Cerebellar nuclear complex (tissue), 1 donor: Measurements from ENCODE around the gene FBXL17.

Experiments
- DNase-seq, 2 experiments: peaks; one replicate each; lab custom pipeline; 2025; lab: John Stamatoyannopoulos, UW

The FBXL17 gene

GRCh38 chr5:108373426-108373825 lies 8.5 kb downstream of the FBXL17 start:
- no peak for DNase-seq

GRCh38 chr5:108372369-108372768 lies 9.5 kb downstream of the FBXL17 start:
- no peak for DNase-seq

GRCh38 chr5:108371263-108371662 lies 10.6 kb downstream of the FBXL17 start:
- no peak for DNase-seq

GRCh38 chr5:108369167-108369566 lies 12.7 kb downstream of the FBXL17 start:
- no peak for DNase-seq

GRCh38 chr5:108367679-108368334 lies 14.1 kb downstream of the FBXL17 start:
- DNase-seq = no peak

- no peak for DNase-seq
Measured at GRCh38 chr5:108366500-108366899, 15.4 kb downstream of the FBXL17 start.

- no peak for DNase-seq
Measured at GRCh38 chr5:108361771-108362170, 20.1 kb downstream of the FBXL17 start.

- no peak for DNase-seq
Measured at GRCh38 chr5:108361239-108361638, 20.7 kb downstream of the FBXL17 start.

- no peak for DNase-seq
Measured at GRCh38 chr5:108360280-108360679, 21.6 kb downstream of the FBXL17 start.

GRCh38 chr5:108356286-108356685 lies 25.6 kb downstream of the FBXL17 start:
- DNase-seq = no peak

GRCh38 chr5:108353087-108353486 lies 28.8 kb downstream of the FBXL17 start:
- DNase-seq = no peak

- DNase-seq = no peak
Measured at GRCh38 chr5:108345541-108346171, 36.2 kb downstream of the FBXL17 start.

GRCh38 chr5:108344103-108344822 lies 37.6 kb downstream of the FBXL17 start:
- no peak for DNase-seq

GRCh38 chr5:108341866-108342265 lies 40.0 kb downstream of the FBXL17 start:
- no peak for DNase-seq

GRCh38 chr5:108340131-108340530 lies 41.8 kb downstream of the FBXL17 start:
- DNase-seq = no peak

GRCh38 chr5:108339220-108339619 lies 42.7 kb downstream of the FBXL17 start:
- DNase-seq = no peak

- DNase-seq = no peak
Measured at GRCh38 chr5:108334225-108334624, 47.7 kb downstream of the FBXL17 start.

GRCh38 chr5:108326982-108327381 lies 54.9 kb downstream of the FBXL17 start:
- no peak for DNase-seq

GRCh38 chr5:108324886-108325285 lies 57.0 kb downstream of the FBXL17 start:
- DNase-seq = no peak

- no peak for DNase-seq
Measured at GRCh38 chr5:108321341-108321740, 60.6 kb downstream of the FBXL17 start.

- DNase-seq = no peak
Measured at GRCh38 chr5:108320231-108320630, 61.7 kb downstream of the FBXL17 start.

- no peak for DNase-seq
Measured at GRCh38 chr5:108315829-108316228, 66.1 kb downstream of the FBXL17 start.

- no peak for DNase-seq
Measured at GRCh38 chr5:108312258-108312657, 69.6 kb downstream of the FBXL17 start.
